K562 (cell line): ENCODE measurements around the gene TMEM129. TPM values are rescaled to one million over a fixed set of nuclear protein-coding genes. Genes with fewer than 3 reads are reported as not detected.

Experiments
- BMI1 ChIP-seq: fragments of 150-350 bp; IDR thresholded peaks from 2 replicates; pipeline ENCODE4 v1.6.1; 2014; ENCODE audit warnings: low read length
- ETV5 ChIP-seq: sonication (generic); formaldehyde crosslinking; IDR thresholded peaks from 2 replicates; pipeline ENCODE4 v1.4.0; 2020; ENCODE audit warnings: low read depth, mild to moderate bottlenecking, missing genetic modification reagents
- KAT2B ChIP-seq: IDR thresholded peaks from one replicate; pipeline ENCODE4 v1.6.1; 2012; ENCODE audit warnings: low read depth, mild to moderate bottlenecking, control low read depth, inconsistent platforms, low read length, moderate library complexity
- LCOR ChIP-seq: sonication (generic); formaldehyde crosslinking; IDR thresholded peaks from 2 replicates; pipeline ENCODE4 v1.8.0; 2022; ENCODE audit warnings: mild to moderate bottlenecking, missing genetic modification reagents
- RBM39 ChIP-seq: fragments of 200-400 bp; formaldehyde crosslinking; optimal IDR thresholded peaks from 2 replicates; pipeline ENCODE3; 2018; ENCODE audit warnings: low read depth, low read length
- SNRNP70 ChIP-seq: fragments of 200-400 bp; formaldehyde crosslinking; optimal IDR thresholded peaks from 2 replicates; pipeline ENCODE3; 2017; ENCODE audit warnings: low read depth, low read length
- TCF7 ChIP-seq: sonication (generic); IDR thresholded peaks from 2 replicates; pipeline ENCODE4 v1.6.1; 2016; ENCODE audit warnings: antibody characterized with exemption, borderline replicate concordance
- ZBTB8A ChIP-seq: fragments of 450-650 bp; IDR thresholded peaks from 2 replicates; pipeline ENCODE4 v1.6.1; 2018; ENCODE audit warnings: mild to moderate bottlenecking, moderate library complexity; ENCODE audit not compliant: partially characterized antibody
- ZNF324 ChIP-seq: fragments of 250-450 bp; sonication (Bioruptor Pico); IDR thresholded peaks from 2 replicates; pipeline ENCODE4 v1.4.0; 2020; ENCODE audit warnings: mild to moderate bottlenecking
- ZNF444 ChIP-seq: fragments of 250-450 bp; sonication (Bioruptor Pico); IDR thresholded peaks from 2 replicates; pipeline ENCODE4 v1.4.0; 2020; ENCODE audit warnings: mild to moderate bottlenecking, moderate library complexity
- polyA plus RNA-seq, 8 experiments: library from polyadenylated mRNA; depleted of rRNA in 4 of 8; stranded (reverse) in 5 of 8; unstranded in 3 of 8; fragments of >200 nt; fragmentation: Nextera tagmentation in 2 of 8; fragmentation: Illumina TruSeq in 1 of 8; extraction: Ambion mirVana in 2 of 8; extraction: Trizol in 1 of 8; gene quantifications; 2 replicates each; pipeline versions ENCODE4 v1.2.1 to v1.2.3, GENCODE V29; 2011 to 2014; ENCODE audit warnings: inconsistent platforms in 1 of 8, missing spikeins in 1 of 8
- total RNA-seq, 7 experiments: library from RNA; depleted of rRNA in 6 of 7; stranded (reverse); fragments of >200 nt in 6 of 7; fragmentation: Illumina TruSeq in 2 of 7; extraction: Trizol in 2 of 7; gene quantifications; 2 replicates each; pipeline versions ENCODE4 v1.2.1 to v1.2.3, GENCODE V29; 2011 to 2021; ENCODE audit warnings: low replicate concordance in 1 of 7
- TF ChIP-seq, protein P1 (sequence below): fragments of 250-450 bp; sonication (Bioruptor Pico); IDR thresholded peaks from 2 replicates; pipeline ENCODE4 v1.4.0; 2020
- TF ChIP-seq, protein P2 (sequence below): fragments of 450-650 bp; IDR thresholded peaks from 2 replicates; pipeline ENCODE4 v1.6.1; 2017; ENCODE audit warnings: mild to moderate bottlenecking, moderate library complexity
- TF ChIP-seq, protein P3 (sequence below), 2 experiments: fragments of 450-650 bp in 1 of 2; sonication (generic) in 1 of 2; formaldehyde crosslinking in 1 of 2; IDR thresholded peaks in 1 of 2; conservative IDR thresholded peaks in 1 of 2; 2 replicates each; pipeline versions ENCODE4 v1.6.1 to v1.8.1; 2016 to 2023; ENCODE audit warnings: mild to moderate bottlenecking in 2 of 2, moderate library complexity in 2 of 2, inconsistent platforms in 1 of 2, missing genetic modification reagents in 1 of 2
- TF ChIP-seq, protein P4 (sequence below): fragments of 450-650 bp; IDR thresholded peaks from 2 replicates; pipeline ENCODE4 v1.6.1; 2016; ENCODE audit warnings: mild to moderate bottlenecking
- TF ChIP-seq, protein P5 (sequence below): fragments of 450-650 bp; IDR thresholded peaks from 2 replicates; pipeline ENCODE4 v1.6.1; 2016; ENCODE audit warnings: low read depth, mild to moderate bottlenecking, moderate library complexity

The TMEM129 gene
- total and polyA plus RNA-seq, 9 of the 15 experiments (the other 6 are each of a cell fraction or from before 2014, with no cell fraction given): 0.34 to 47.2 (median 18.8) TPM

DNA sequence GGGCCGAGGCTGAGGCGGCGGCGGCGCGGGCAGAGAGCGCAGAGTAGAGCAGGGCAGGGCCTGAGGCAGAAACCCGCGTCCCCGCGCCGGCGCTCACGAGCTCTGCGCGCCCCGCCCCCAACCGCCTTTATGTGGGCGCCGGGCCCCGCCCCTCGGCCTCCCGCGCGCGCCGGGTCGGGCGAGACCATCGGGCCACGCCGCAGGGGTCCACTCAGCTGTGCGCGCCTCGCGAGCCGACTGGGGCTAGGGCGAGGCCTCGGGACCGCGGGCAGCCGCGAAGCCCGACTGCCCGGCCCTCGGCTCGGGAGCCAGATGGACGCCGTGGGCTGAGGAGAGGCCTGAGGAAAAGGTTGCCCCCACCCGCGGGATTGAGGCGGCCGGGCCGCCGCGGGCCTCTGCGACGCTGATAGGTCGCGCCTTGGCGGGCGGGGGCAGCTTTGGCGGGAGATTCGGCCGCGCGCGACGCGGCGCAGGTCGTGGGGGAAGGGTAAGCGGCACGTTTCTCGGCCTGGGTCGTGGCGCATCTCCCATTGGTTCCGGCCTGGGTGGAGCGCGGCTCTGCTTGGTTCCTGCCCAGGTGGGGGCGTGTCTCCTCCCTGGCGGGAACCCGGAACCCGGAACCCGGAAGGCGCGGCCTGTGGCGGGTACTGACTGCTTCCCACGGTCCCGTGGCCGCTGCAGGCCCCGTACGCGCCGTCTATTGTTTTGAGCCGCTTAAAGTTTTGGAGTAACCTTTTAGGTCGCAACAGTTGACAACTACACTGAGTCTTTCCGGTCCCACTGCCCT lies 8.7 kb downstream of the TMEM129 start, which contains the start of gene SLBP (continued):
- TF ChIP-seq, protein P1, sequence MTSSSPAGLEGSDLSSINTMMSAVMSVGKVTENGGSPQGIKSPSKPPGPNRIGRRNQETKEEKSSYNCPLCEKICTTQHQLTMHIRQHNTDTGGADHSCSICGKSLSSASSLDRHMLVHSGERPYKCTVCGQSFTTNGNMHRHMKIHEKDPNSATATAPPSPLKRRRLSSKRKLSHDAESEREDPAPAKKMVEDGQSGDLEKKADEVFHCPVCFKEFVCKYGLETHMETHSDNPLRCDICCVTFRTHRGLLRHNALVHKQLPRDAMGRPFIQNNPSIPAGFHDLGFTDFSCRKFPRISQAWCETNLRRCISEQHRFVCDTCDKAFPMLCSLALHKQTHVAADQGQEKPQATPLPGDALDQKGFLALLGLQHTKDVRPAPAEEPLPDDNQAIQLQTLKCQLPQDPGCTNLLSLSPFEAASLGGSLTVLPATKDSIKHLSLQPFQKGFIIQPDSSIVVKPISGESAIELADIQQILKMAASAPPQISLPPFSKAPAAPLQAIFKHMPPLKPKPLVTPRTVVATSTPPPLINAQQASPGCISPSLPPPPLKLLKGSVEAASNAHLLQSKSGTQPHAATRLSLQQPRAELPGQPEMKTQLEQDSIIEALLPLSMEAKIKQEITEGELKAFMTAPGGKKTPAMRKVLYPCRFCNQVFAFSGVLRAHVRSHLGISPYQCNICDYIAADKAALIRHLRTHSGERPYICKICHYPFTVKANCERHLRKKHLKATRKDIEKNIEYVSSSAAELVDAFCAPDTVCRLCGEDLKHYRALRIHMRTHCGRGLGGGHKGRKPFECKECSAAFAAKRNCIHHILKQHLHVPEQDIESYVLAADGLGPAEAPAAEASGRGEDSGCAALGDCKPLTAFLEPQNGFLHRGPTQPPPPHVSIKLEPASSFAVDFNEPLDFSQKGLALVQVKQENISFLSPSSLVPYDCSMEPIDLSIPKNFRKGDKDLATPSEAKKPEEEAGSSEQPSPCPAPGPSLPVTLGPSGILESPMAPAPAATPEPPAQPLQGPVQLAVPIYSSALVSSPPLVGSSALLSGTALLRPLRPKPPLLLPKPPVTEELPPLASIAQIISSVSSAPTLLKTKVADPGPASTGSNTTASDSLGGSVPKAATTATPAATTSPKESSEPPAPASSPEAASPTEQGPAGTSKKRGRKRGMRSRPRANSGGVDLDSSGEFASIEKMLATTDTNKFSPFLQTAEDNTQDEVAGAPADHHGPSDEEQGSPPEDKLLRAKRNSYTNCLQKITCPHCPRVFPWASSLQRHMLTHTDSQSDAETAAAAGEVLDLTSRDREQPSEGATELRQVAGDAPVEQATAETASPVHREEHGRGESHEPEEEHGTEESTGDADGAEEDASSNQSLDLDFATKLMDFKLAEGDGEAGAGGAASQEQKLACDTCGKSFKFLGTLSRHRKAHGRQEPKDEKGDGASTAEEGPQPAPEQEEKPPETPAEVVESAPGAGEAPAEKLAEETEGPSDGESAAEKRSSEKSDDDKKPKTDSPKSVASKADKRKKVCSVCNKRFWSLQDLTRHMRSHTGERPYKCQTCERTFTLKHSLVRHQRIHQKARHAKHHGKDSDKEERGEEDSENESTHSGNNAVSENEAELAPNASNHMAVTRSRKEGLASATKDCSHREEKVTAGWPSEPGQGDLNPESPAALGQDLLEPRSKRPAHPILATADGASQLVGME (CRISPR knock-in tag): no peak
- TF ChIP-seq, protein P2, sequence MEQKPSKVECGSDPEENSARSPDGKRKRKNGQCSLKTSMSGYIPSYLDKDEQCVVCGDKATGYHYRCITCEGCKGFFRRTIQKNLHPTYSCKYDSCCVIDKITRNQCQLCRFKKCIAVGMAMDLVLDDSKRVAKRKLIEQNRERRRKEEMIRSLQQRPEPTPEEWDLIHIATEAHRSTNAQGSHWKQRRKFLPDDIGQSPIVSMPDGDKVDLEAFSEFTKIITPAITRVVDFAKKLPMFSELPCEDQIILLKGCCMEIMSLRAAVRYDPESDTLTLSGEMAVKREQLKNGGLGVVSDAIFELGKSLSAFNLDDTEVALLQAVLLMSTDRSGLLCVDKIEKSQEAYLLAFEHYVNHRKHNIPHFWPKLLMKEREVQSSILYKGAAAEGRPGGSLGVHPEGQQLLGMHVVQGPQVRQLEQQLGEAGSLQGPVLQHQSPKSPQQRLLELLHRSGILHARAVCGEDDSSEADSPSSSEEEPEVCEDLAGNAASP: no peak
- TF ChIP-seq BMI1 (no peak), KAT2B (no peak), ETV5 (no peak), SNRNP70 (no peak), RBM39 (no peak), TCF7 (no peak), ZNF324 (no peak), LCOR (CRISPR knock-in tag) (peak; percentile 95), ZNF444 (CRISPR knock-in tag) (no peak), ZBTB8A (no peak)
- TF ChIP-seq, protein P3, sequence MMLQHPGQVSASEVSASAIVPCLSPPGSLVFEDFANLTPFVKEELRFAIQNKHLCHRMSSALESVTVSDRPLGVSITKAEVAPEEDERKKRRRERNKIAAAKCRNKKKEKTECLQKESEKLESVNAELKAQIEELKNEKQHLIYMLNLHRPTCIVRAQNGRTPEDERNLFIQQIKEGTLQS (IDR thresholded peaks at IDR 0.05): no peak; the same call in 1 of the 2 replicates
- TF ChIP-seq, protein P3 (CRISPR knock-in tag; conservative IDR thresholded peaks at IDR 0.05): peak; percentile 79
- TF ChIP-seq, protein P4, sequence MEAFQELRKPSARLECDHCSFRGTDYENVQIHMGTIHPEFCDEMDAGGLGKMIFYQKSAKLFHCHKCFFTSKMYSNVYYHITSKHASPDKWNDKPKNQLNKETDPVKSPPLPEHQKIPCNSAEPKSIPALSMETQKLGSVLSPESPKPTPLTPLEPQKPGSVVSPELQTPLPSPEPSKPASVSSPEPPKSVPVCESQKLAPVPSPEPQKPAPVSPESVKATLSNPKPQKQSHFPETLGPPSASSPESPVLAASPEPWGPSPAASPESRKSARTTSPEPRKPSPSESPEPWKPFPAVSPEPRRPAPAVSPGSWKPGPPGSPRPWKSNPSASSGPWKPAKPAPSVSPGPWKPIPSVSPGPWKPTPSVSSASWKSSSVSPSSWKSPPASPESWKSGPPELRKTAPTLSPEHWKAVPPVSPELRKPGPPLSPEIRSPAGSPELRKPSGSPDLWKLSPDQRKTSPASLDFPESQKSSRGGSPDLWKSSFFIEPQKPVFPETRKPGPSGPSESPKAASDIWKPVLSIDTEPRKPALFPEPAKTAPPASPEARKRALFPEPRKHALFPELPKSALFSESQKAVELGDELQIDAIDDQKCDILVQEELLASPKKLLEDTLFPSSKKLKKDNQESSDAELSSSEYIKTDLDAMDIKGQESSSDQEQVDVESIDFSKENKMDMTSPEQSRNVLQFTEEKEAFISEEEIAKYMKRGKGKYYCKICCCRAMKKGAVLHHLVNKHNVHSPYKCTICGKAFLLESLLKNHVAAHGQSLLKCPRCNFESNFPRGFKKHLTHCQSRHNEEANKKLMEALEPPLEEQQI: no peak
- TF ChIP-seq, protein P5, sequence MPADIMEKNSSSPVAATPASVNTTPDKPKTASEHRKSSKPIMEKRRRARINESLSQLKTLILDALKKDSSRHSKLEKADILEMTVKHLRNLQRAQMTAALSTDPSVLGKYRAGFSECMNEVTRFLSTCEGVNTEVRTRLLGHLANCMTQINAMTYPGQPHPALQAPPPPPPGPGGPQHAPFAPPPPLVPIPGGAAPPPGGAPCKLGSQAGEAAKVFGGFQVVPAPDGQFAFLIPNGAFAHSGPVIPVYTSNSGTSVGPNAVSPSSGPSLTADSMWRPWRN: peak; percentile 90
